H1 (cell line): ENCODE measurements around the gene RPTOR. TPM values are rescaled to one million over a fixed set of nuclear protein-coding genes. Genes with fewer than 3 reads are reported as not detected.

Experiments
- CTBP2 ChIP-seq: IDR thresholded peaks from 2 replicates; pipeline ENCODE4 v1.7.0; 2011; ENCODE audit warnings: borderline replicate concordance, mild to moderate bottlenecking, moderate library complexity, mixed read lengths, low read length; ENCODE audit not compliant: insufficient read depth, insufficient read length
- FOSL1 ChIP-seq: IDR thresholded peaks from 2 replicates; pipeline ENCODE4 v1.6.1; 2011; ENCODE audit warnings: mild to moderate bottlenecking, low read depth, low read length, moderate library complexity; ENCODE audit not compliant: insufficient read depth
- YY1 ChIP-seq: IDR thresholded peaks from 2 replicates; pipeline ENCODE4 v1.6.1; 2011; ENCODE audit warnings: low read depth, mild to moderate bottlenecking, low read length
- ZNF274 ChIP-seq: IDR thresholded peaks from 2 replicates; pipeline ENCODE4 v1.7.0; 2012; ENCODE audit warnings: low read length, borderline replicate concordance; ENCODE audit errors: extremely low read depth
- polyA plus RNA-seq, 7 experiments: library from polyadenylated mRNA; depleted of rRNA in 3 of 7; stranded (reverse) in 5 of 7; unstranded in 2 of 7; fragments of >200 nt in 5 of 7; fragments of 200-250 nt in 2 of 7; gene quantifications; 1 replicate in 5 of 7; 2 replicates in 1 of 7; 4 replicates in 1 of 7; pipeline versions ENCODE4 v1.2.1 to v1.2.3, GENCODE V29; 2011 to 2013; ENCODE audit warnings: missing spikeins in 2 of 7, mixed read lengths in 2 of 7
- total RNA-seq: library from RNA; stranded (reverse); fragmentation: NEBNext Ultra II Directional; extraction: Animal tissue kit (Norgen Biotek cat#: 25700); gene quantifications from 2 replicates; pipeline ENCODE4 v1.2.1, GENCODE V29; 2021

Gene RPTOR
- total and polyA plus RNA-seq, 2 of the 8 experiments (the other 6 are each of a cell fraction or from before 2014, with no cell fraction given), result 6.9 to 28.7 TPM

- no peak for TF ChIP-seq ZNF274
- no peak for TF ChIP-seq FOSL1
- no peak for TF ChIP-seq CTBP2
- no peak for TF ChIP-seq YY1
These were observed 407.7 kb downstream of the RPTOR start (continued) for GRCh38 chr17:80952291-80952690.
